NCI-H748 treated with DMSO at 0.1 percent for 48 hours (cell line): ENCODE data around the gene PTCD2.
"Not testable (repeated sequence)": the region's sequence is repeated elsewhere in the genome, so short reads cannot be mapped to it uniquely, and the experiment has no call there.

Experiments used
- DNase-seq: peaks from one replicate; lab custom pipeline; 2025; lab: John Stamatoyannopoulos, UW

PTCD2 gene

DNA sequence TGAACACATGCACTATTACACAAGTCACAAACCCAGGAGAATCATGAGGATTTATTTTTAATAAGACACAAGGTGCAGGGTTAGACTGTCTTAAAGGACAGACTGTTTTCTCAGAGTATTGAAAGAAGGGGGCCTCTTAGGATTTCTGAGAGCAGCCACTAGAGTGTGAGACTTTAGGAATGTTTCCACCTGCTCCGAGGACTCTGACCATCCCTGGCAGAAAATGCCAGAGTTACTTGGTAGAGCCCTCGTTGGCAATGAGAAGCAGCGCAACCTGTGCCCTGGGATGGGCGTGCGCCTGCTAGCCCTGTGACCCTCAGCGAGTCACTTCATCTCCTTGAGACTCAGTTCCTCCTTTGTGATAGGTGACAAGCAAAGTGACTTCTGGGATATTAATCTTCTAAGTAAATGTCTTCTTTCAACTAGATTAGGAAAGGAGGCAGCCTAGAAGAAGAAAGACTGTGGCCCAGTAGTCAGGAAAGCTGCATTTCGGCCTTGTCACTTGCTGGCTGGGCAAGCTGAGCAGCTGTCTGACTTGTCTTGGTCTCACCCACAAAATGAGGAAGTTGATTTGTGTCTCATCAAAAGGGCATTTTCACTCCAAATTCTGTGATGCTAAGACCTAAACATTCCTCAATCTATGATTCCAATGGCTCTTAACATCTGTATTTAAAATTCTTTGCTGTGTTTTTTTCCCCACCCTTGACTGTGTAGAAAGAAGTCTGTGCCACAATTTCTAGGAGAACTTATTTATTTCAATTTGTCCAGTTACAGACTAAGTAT is 60.5 kb downstream of the PTCD2 start:
- DNase-seq = no peak

DNA sequence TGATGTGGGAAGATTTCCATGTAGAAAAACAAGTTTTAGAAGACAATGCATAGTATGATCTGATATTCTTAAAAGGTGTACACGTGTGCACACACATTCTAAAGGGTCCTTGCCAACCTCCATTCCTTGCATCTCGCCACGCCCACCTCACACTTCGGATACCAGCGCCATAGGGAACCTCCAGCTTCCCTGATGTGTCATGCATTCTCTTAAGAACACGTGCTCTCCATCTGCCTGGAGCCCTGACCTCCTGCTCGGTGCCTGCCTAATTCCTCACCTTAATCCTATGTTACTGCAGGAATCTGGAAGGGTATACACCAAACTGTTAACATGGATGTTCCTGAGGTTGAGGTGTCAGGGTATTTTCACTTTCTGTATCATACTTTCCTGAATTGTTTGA is 63.1 kb downstream of the PTCD2 start:
- no peak for DNase-seq

DNA sequence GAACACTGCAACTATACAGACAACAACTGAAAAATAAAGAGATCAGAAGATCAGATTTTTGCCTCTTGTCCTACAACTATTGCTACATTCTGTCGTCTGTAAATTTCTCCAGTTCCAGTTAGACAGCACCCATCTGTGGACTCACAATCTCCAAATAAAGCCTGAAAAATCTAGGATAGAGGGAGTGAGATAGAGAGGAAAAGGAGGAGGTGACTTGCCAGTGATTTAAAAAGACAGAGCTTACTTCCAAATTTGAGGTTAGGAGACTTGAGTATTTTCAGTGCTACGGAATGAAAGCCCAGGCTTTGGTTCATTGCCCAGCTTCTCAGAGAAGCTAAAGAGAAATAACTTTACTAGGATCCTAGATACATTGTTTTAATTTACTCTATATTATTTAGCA is 63.6 kb downstream of the PTCD2 start:
- no peak for DNase-seq

DNA sequence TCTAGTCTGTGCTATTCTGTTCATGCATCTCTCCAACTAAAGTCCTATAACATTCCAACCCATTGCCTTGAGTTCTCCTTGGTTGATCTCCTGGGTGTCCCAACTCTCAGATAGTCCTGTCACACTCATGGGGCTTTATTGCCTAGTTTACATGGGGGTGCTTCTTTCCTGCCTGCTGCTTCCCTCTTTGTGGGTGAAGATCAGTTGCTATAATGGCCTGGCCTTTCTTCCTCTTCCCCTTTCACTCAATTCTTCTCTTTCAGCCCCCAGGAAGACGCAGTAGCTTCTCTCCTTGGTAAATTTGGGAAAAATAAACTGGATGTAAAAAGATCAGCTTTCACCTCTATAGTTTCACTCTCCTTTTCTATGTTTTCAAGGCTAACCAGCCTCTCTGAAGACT is 66.5 kb downstream of the PTCD2 start:
- no peak for DNase-seq

DNA sequence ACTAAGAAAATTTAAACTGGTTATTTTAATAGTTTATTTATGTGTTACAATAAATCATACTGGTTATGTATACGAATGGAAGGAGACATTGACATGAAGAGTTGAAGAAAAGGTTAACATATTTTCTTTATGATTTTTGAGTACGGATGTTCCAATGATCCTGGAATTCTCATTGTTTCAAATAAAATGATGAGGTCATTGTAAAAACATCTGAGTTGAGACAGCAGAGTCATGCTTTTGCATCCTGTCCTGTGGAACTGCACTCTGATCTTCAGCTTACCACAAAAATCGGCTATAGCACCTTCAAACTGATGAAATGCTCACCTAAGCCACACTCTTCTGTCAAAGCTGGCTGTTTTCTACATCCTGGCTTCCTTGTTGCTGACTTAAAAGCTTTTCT is 67.8 kb downstream of the PTCD2 start:
- DNase-seq = no peak

DNA sequence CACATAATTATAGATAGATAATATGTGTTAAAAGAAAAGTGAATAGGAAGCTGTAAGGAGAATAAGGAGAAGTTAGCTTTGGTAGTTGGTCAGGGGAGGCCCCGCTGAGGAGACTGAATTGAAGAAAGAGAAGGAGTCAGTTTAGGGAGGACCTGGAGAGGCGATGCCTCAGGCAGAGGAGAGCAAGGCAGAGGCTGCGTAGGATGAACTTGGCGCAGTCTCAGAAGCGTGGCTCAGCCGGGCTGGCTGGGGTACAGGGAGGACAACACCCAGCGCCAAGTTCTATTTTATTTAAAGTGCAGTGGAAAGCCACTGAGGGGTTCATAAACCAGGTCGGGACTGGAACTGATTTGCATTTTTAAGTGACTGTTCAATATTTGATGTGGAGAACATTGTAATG is 68.5 kb downstream of the PTCD2 start:
- no peak for DNase-seq

DNA sequence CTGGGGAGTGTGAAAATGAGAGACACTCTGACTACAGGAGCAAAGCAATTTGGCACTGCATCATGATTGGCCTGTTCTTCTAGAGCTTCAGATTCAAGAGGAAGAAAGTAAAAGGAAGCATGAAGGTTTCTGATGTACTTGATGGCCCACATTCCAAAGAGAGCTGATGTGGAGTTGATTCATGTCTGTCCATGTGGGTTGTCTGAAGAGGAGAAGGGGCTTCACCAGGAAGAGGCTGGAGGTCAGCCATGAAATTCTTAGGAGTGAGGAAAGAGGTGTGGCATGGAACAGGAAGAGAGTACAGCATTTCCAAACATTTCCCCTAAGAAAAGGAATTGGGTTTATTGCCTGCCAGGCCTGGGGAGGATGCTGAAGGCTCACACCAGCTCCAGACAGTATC is 70.7 kb downstream of the PTCD2 start:
- no peak for DNase-seq

DNA sequence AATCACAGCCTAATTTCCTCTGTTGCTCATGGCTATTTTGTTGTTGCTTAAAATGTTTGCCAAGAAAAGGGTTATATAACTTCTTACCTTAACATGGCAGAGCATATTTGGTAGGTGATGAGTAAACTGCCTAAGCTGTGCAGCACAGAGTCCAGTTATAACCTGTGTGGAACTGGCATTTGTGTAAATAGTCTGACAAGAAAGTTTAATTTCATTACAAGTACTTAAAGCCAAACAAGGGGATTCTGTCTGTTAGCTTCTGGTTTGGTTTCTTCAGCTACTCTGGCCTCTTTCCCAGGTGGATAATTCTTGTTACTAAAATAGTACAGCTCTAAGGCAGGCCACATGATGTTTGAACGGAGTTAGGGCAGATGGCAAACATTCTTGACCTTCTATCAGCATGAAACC is 72.2 kb downstream of the PTCD2 start:
- no peak for DNase-seq

DNA sequence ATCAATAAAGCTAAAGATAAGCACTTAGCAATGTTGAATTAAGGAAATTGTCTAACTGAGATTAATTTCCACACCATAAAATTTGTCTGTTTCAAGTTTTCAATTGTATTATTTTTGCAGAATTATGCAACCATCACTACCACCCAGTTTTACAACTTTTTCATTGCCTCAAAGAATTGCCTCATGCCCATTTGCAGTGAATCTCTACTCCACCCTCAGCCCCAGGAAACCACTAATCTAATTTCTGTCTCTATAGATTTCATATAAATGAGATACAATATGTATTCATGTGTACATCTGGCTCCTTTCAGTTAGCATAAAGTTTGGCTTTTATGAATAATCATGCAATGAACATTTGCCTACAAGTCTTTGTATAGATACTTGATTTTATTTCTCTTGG is 72.9 kb downstream of the PTCD2 start:
- no peak for DNase-seq

DNA sequence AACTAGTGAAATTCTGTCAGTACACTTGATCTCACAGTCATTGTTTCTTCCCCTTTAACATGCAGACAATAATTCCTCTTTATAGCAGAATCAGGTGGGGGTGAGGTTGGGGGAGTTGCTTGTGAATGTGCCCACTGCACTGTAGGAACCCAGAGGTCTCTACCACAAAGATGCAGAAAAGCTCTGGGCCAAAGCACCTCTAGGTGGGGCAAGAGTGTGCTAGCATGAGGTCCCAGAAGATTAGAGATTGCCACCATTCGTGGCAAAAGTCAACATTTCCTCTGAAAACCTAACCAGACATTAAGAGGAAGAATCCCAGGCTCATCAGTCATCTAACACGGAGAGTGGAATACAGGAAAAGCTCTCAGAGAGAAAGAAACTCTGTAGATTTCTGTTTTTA is 74.5 kb downstream of the PTCD2 start:
- DNase-seq = no peak

DNA sequence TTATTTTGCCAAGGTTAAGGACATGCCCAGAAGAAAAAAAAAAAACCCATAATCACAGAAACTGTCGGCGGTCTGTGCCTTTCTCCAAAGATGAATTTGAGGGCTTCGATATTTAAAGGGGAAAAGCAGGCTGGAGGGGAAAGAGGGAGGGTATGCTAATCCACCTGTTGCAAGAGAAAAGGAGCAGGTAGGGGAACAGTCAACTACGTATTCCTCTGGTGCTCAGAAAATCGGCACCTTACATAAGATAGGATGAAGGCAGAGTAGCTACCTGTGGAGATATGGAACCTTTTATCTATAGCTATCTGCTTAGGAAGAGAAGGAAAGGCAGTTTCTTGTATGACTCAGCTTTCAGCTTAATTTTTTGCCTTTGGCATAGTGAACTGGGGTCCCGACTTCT is 77.7 kb downstream of the PTCD2 start:
- no peak for DNase-seq

DNA sequence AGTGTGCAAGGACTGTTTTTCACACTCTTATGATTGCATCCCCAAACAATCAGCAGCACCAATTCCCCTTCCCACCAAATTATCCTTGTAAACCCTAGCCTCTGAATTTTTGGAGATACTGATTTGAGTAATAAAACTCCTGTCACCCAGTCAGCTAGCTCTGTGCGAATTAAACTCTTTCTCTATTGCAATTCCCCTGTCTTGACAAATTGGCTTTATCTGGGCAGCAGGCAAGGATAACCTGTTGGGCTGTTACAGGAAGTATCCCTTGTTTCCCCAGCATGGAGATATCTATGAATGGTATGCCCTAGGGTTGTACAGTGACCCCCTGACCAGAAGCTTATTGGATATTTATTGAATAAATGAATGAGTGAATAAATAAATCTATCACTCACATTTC is 80.8 kb downstream of the PTCD2 start:
- DNase-seq = no peak

DNA sequence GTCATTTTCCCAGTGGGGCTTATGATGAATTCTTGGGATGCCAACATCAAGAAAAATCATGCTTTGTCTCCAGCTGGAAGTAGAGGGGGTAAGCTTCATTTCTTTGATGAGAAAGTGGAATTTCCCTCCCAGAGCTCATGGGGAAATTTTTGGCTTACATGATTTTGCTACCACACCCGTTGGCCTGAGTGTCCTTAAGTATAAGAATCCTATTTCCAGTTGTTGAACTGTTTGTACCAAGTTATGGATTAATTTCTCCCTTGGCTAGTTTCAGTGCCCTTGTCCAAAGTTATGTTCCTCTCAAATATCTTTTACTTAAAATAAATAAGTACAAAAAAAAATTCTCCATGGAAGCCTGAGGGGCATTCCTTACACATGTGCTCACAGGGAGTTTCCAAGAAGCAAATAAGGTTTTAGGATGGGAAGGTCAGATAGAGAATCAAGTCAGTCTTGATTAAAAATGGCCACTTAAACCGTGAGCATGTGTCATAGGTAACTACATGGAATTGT is 82.3 kb downstream of the PTCD2 start:
- DNase-seq = no peak

DNA sequence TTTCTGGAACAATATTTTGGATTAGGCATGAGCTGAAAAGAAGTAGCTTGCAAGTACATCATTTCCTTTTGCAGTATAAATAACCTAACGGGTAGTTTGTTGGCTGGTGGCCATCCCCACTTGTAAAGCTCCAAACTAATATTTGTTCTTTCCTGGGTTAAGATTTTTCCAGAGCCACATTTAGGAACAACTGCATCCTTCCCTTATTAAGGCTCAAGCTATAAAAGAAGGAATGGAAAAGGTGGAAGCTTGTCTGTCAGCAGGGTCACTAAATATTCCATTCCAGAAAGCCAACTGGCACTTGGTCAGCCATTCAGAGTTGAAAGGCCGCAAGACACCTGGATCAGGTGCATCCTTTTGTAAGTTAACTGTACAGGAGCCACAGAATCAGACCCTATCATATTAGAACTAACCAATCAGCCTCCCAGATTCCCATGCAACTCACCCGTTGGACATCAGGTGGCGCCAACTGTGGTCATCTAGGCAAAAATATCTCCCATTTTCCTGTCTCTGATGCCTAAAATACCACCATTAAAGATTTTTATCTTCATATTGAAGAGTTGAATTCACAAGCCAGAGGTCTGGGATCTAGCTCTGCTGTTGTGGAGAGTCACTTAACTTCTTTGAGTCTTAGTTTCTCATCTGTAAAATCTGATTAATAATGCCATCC is 82.9 kb downstream of the PTCD2 start:
- no peak for DNase-seq

DNA sequence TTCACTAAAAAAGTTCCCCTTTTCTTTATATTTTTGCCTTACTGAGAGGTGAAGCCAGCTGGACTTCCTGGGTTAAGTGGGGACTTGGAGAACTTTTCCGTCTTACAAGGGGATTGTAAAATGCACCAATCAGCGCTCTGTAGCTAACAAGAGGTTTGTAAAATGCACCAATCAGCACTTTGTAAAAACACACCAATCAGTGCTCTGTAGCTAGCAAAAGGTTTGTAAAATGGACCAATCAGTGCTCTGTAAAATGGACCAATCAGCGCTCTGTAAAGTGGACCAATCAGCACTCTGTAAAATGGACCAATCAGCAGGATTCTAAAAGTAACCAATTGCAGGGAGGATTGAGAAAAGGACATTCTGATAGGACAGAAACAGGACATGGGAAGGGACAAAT is 84.6 kb downstream of the PTCD2 start:
- not testable (repeated sequence) for DNase-seq

DNA sequence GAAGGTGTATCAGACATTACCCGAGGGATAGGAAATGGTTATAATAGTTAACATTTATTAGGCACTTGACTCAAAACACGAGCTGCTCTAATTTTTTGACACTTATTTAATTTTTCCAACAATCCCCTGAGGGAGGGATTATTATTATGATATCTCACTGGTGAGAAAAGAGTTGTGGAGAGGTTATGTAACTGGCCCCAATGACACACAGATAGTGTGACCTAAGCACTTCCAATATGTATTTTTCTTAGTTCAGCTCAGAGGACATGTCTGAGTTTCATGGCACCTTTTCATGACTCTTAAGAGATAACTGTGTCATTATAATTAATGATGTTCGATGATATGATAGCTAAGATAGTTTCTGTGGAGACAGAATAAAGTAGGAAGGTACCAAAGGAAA is 86.9 kb downstream of the PTCD2 start:
- DNase-seq = no peak

DNA sequence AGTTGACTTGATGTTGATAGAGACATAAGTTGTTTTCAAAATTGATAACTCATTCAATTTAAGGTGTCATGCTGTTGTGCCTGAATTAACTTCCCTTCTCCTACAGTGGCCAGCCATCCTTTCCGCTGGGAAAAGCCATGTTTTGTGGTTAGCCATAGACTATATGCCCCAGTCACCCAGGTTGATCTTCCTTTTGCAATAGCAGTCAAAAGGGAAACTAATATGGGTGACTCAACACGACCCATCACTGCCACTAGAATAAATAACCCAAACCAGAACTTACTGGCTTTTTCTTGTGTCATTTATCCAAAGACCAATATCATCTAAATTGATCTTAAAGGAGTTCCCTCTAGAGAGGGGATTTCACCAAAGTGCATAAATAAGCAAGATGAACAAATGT is 87.4 kb downstream of the PTCD2 start:
- DNase-seq = no peak

DNA sequence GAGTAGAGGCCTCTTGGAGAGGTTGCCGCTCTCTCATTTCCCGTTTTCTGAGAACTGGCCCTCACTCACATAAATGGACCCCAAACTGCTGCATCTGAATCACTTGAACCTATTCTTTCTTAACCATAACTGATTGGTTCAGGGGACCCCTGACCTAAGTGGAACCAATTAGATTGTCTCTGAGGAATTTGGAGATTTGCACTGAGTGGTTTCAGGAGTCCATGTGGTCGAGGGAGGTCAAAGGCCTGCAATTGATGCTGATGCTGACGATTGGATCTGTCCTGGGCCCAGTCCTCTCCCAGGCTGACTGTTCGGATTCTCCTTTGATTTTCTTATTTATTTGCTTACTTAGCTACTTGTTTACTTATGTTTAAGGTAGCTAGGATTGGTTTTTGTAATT is 88.0 kb downstream of the PTCD2 start:
- no peak for DNase-seq

DNA sequence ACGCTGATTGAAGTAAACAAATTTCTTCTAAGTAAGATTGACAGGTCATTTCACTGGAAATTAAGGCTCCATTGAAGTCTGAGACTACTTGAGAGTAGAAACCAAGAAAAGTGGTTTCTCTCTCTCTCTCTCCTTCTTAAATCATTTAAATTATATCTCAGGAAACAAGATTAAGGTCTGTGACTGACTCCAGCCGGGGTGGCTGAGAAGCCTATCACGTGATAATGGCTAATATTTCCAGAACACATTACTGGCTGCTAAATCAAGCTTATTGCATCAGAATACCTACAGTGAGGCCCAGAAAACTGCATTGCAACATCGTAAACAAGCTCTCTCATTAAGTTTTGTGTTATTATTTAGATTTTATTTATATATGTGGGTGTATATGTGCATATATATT is 88.4 kb downstream of the PTCD2 start:
- no peak for DNase-seq

DNA sequence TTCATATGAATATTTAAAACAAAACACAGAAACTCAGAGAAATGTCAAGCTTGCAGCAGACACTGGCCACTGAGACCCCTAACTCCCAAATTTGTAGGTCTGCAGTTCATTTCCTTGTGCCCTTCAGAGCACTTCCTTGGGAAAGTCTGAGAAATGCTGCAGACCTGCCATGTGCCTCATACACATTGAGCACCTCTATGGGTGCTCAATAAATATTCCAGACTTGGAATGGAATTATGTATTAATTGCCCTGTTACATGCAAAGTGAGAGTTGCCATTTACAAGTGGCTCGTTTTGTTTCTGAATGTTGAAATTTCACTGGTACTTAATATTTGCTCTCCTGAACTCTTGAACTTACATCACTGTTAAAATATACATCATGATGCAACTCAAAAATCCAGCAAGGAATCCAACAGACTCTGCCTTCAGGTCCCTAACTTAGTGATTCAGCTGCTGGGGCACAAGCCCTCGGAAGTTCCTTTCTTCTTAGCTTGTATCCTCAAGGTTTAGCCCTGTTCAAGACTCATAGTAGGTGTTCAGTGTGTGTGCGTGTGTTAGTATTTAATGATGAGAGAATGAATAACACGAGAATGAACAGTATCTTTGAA is 90.6 kb downstream of the PTCD2 start:
- no peak for DNase-seq

DNA sequence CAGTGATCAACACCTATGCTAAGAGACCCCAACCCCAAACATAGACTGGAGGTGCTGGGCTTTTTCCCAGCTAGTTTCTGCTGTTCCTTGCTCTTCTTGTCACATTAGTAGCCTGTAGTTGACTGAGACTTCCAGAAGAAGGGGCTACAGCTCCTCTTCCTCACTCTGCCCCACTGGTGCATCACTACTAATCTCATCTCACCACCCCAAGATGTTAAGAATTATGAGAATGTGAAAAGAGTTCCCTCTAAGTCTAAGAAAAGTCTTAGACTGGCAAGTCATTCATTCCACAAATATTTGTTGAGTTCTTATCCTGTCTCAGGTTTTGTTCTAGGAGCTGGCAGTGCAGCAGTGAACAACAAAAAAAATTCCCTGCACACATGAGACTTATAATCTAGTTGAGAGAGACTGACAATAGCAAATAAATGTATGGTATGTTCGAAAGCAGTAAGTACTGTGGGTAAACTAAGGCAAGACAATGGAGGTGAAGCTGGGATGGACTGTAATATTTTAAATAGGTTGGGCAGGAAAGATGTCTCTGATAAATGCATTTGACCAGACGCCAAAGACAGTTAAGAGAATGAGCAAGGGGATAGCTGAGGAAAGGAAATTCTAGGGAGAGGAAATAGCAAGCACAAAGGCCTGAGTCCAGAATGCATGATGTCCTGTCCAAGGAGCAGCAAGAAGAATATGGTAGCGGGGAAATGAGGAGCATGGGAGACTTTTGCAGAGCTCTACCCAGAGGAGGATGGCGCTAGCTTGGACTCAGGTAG is 92.3 kb downstream of the PTCD2 start:
- no peak for DNase-seq

DNA sequence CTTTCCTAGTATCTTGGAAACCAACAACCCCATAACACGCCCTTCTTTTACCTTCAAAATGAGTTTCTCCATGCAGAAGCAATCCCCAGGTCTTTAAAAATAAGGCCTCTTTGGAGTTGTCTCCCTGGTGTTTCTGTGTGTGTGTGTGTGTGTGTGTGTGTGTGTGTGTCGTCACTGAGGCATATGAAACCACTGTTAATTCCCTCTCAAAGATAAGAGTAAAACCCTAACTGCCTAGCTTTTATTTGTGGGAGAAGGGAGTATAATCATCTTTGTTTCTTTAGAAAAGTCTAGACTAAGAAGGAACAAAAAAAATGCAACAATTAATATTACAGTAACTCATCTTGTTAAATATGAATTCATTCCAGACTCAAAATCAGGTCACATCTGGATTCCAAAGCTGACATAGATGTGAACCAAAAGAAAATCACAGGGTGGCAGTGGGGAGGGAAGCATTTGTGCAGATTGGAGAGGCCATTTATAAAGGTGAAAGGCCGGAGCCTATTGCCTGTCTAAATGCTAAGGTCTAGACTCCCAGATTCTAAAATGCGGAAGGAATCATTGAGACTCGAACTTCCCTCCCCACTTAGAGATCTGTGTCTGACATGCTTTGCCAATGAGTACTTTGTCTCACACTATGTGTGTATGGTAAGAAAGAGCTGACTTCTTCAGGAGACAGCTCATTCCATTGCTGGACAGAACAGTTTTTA is 95.6 kb downstream of the PTCD2 start:
- no peak for DNase-seq
